ENCODE results near the gene DSG4.

Gene DSG4

DNA sequence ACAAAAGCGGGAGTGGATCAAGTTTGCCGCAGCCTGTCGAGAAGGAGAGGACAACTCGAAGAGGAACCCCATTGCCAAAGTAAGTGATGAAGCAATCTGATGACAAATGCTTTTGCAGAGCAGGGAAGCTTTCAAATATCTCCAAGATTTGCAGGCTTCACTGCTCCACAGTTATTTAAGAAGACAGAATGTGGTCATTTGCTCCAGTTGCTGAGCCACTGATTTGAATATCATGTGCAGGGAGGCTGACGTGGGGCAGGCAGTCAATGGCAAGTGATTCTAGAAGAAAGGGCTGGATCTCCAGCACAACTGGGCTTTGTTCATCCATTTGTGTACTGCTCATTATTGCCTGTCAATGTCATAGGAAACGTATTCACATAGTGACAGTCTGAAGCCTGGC is 10.2 kb downstream of the DSG4 start:
- Histone ChIP-seq H3K4me2 (ENCODE audit: low read length) (no peak overlapping the region), H3K27ac (ENCODE audit: low read length) (no peak overlapping the region), H3K36me3 (replicated peaks; ENCODE audit: low read depth, low read length) (no peaks in the 10 kb centered on the region), H4K20me1 (ENCODE audit: insufficient read depth, low read length) (no peaks in the 10 kb centered on the region), H3K9ac (ENCODE audit: low read length) (no peak overlapping the region), H3K79me2 (ENCODE audit: low read length) (no peaks in the 10 kb centered on the region), H2AFZ (ENCODE audit: low read depth, low read length) (no peak overlapping the region), H3K4me3 (ENCODE audit: low read length) (no peak overlapping the region), H3K27me3 (ENCODE audit: low read depth, low read length) (no peaks in the 10 kb centered on the region), H3K4me1 (ENCODE audit: low read length) (no peaks in the 10 kb centered on the region), H3K9me3 (ENCODE audit: insufficient read depth, low read length) (no peaks in the 10 kb centered on the region)
- TF ChIP-seq, protein P1, sequence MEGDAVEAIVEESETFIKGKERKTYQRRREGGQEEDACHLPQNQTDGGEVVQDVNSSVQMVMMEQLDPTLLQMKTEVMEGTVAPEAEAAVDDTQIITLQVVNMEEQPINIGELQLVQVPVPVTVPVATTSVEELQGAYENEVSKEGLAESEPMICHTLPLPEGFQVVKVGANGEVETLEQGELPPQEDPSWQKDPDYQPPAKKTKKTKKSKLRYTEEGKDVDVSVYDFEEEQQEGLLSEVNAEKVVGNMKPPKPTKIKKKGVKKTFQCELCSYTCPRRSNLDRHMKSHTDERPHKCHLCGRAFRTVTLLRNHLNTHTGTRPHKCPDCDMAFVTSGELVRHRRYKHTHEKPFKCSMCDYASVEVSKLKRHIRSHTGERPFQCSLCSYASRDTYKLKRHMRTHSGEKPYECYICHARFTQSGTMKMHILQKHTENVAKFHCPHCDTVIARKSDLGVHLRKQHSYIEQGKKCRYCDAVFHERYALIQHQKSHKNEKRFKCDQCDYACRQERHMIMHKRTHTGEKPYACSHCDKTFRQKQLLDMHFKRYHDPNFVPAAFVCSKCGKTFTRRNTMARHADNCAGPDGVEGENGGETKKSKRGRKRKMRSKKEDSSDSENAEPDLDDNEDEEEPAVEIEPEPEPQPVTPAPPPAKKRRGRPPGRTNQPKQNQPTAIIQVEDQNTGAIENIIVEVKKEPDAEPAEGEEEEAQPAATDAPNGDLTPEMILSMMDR (IDR thresholded peaks at IDR 0.05; ENCODE audit: low read depth, low read length), result no peak
- TF ChIP-seq EZH2phosphoT487 (IDR thresholded peaks at IDR 0.05; ENCODE audit: low read depth), result no peak

DNA sequence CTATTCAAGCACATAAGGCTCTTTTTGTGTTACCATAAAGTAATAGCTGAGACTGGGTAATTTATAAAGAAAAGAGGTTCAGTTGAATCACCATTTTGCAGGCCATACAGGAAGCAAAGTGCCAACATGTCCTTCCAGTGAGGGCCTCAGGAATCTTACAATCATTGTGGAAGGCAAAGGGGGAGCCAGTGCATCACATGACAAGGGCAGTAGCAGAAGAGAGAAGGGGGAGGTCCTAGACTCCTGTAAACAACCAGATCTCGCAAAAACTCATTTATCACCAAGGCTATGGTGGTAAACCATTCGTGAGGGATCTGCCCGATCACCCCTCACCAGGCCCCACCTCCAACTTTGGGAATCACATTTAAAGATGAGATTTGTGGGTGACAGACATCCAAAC is 16.7 kb downstream of the DSG4 start:
- Histone ChIP-seq H4K20me1 (ENCODE audit: insufficient read depth, low read length) (no peaks in the 10 kb centered on the region), H3K9ac (ENCODE audit: low read length) (no peak overlapping the region), H3K4me2 (ENCODE audit: low read length) (no peak overlapping the region), H3K27me3 (ENCODE audit: low read depth, low read length) (no peaks in the 10 kb centered on the region), H3K27ac (ENCODE audit: low read length) (no peak overlapping the region), H3K4me3 (ENCODE audit: low read length) (no peak overlapping the region), H3K9me3 (ENCODE audit: insufficient read depth, low read length) (no peaks in the 10 kb centered on the region), H3K79me2 (ENCODE audit: low read length) (no peaks in the 10 kb centered on the region), H3K36me3 (replicated peaks; ENCODE audit: low read depth, low read length) (no peaks in the 10 kb centered on the region), H3K4me1 (ENCODE audit: low read length) (no peaks in the 10 kb centered on the region), H2AFZ (ENCODE audit: low read depth, low read length) (no peak overlapping the region)
- TF ChIP-seq, protein P1 (IDR thresholded peaks at IDR 0.05; ENCODE audit: low read depth, low read length), result no peak
- no peak for TF ChIP-seq EZH2phosphoT487 (IDR thresholded peaks at IDR 0.05; ENCODE audit: low read depth)

DNA sequence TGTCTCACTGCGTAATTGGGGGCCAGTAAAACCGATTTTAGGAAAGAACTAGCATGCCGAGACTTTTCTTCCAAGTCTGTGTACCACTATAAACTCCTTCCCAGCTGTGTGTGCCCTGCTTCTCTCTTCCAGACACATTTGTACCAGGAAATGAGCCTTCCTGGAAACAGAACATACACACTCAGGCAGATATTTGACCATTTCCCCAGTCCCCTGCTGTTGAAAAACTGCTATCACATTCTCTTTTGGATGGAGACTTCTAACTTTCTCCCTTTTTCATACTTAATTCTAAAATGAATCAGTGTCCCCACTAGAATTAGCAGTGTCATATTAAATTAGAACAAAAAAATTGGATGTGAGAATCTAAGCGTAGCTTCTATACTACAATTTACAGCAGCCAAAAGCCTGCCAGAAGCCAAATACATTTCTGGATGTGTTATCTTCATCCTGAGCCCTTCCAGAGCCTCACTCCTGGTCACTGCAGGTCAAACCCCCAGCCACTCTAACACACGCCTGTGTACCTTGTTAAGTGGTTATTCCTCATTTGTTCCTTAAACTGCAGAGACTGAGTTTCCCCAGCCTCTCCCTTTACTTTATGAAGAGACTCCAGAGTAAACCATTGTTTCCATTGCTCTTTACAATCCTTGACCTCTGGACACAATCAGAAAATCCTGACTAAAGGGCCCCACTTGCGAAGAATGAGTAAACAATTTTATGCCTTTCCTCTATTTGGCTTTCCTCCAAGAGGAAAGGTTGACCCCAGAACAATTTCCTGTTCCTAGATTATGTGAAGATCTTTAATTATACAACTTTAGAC is 20.4 kb downstream of the DSG4 start:
- H3K9ac ChIP-seq (ENCODE audit: low read length), result no peak overlapping the region
- no peaks in the 10 kb centered on the region for H4K20me1 ChIP-seq (ENCODE audit: insufficient read depth, low read length)
- H3K4me2 ChIP-seq (ENCODE audit: low read length), result no peak overlapping the region
- no peaks in the 10 kb centered on the region for H3K27me3 ChIP-seq (ENCODE audit: low read depth, low read length)
- H2AFZ ChIP-seq (ENCODE audit: low read depth, low read length), result no peak overlapping the region
- H3K36me3 ChIP-seq (replicated peaks; ENCODE audit: low read depth, low read length), result no peaks in the 10 kb centered on the region
- no peak overlapping the region for H3K27ac ChIP-seq (ENCODE audit: low read length)
- no peak for TF ChIP-seq EZH2phosphoT487 (IDR thresholded peaks at IDR 0.05; ENCODE audit: low read depth)
- TF ChIP-seq, protein P1 (IDR thresholded peaks at IDR 0.05; ENCODE audit: low read depth, low read length), result no peak
- H3K9me3 ChIP-seq (ENCODE audit: insufficient read depth, low read length), result no peaks in the 10 kb centered on the region
- H3K4me3 ChIP-seq (ENCODE audit: low read length), result no peak overlapping the region
- H3K79me2 ChIP-seq (ENCODE audit: low read length), result no peaks in the 10 kb centered on the region
- no peaks in the 10 kb centered on the region for H3K4me1 ChIP-seq (ENCODE audit: low read length)

DNA sequence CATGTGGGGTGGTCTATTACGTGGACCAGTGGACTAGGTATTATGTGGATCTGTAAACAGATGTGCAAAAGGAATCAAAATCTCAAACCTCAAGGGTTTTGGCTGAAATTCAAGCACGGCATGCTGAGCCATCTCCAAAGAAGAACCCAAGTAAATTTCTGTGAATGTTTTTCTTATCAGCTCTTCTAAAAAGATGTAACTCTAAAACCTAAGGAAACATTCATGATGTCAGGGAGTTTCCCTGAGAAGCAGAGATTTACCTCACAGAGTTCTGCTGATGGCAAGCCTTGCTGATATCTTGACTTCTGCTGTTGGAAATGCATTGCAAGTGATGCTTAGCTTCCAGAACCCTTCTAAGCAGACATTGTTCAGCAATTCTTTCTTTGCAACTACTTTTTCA is 21.6 kb downstream of the DSG4 start:
- Histone ChIP-seq H4K20me1 (ENCODE audit: insufficient read depth, low read length) (no peaks in the 10 kb centered on the region), H3K36me3 (replicated peaks; ENCODE audit: low read depth, low read length) (no peaks in the 10 kb centered on the region), H3K4me3 (ENCODE audit: low read length) (no peak overlapping the region), H2AFZ (ENCODE audit: low read depth, low read length) (no peak overlapping the region), H3K4me2 (ENCODE audit: low read length) (no peak overlapping the region), H3K9ac (ENCODE audit: low read length) (no peak overlapping the region), H3K27me3 (ENCODE audit: low read depth, low read length) (no peaks in the 10 kb centered on the region), H3K27ac (ENCODE audit: low read length) (no peak overlapping the region), H3K4me1 (ENCODE audit: low read length) (no peaks in the 10 kb centered on the region), H3K79me2 (ENCODE audit: low read length) (no peaks in the 10 kb centered on the region), H3K9me3 (ENCODE audit: insufficient read depth, low read length) (no peaks in the 10 kb centered on the region)
- TF ChIP-seq, protein P1 (IDR thresholded peaks at IDR 0.05; ENCODE audit: low read depth, low read length), result no peak
- TF ChIP-seq EZH2phosphoT487 (IDR thresholded peaks at IDR 0.05; ENCODE audit: low read depth), result no peak

All from OCI-LY3 (cell line).